PC-3 (cell line): ENCODE data around the gene SCN9A.
A peak's percentile ranks its signal among the peaks of the same experiment; 100 is the strongest.

Experiments
- EZH2phosphoT487 ChIP-seq: fragments of 300-600 bp; sonication (generic); IDR thresholded peaks from 2 replicates; pipeline ENCODE4 v1.6.1; 2018; ENCODE audit warnings: mild to moderate bottlenecking, antibody characterized with exemption, low read length, borderline replicate concordance
- TF ChIP-seq, protein P1 (sequence below): fragments of 300-600 bp; sonication (generic); conservative IDR thresholded peaks from 2 replicates; pipeline ENCODE4 v1.5.1; 2017; ENCODE audit warnings: antibody characterized with exemption, low read depth, mild to moderate bottlenecking, low read length

DNA sequence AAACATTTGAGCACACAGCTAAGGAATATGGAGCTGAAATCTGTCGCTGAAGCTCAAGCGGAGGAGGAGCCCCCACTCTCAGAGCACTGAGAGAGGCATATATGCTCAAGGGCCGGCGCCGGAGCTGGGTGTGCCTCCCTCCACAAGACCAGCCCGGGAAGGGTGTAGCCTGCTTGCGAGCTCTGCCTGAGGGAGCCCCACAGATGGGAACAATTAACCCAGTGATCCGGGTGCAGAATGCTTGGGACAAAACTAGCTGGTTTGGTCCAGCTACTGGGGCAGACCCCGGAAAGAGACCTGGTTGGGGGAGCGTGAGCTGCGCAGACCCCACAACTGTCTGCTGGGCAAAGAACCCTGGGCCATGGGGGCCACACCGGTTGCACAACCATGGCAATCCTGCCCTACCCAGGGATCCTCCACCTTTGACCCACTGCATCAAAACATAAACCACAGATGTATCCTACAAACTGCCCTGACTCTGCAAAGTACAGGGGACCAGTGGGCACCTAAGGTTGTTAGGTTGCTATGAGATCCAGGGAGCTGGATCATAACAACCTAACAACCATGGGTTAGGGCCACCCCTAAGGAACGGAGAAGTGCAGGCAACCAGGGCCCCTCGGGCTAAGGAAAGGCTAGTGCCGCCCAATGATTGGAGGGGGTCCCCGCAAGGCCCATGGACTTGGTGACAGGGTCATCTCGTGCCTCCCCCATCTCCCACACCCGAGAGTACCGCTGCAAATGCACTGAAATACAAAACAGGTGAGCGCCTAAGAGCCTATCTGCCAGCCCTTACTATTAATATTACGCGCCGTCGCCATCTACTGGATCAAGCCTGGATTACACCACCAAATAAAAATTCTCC, 194.6 kb downstream of the SCN9A start:
- TF ChIP-seq EZH2phosphoT487 = no peak
- TF ChIP-seq, protein P1, sequence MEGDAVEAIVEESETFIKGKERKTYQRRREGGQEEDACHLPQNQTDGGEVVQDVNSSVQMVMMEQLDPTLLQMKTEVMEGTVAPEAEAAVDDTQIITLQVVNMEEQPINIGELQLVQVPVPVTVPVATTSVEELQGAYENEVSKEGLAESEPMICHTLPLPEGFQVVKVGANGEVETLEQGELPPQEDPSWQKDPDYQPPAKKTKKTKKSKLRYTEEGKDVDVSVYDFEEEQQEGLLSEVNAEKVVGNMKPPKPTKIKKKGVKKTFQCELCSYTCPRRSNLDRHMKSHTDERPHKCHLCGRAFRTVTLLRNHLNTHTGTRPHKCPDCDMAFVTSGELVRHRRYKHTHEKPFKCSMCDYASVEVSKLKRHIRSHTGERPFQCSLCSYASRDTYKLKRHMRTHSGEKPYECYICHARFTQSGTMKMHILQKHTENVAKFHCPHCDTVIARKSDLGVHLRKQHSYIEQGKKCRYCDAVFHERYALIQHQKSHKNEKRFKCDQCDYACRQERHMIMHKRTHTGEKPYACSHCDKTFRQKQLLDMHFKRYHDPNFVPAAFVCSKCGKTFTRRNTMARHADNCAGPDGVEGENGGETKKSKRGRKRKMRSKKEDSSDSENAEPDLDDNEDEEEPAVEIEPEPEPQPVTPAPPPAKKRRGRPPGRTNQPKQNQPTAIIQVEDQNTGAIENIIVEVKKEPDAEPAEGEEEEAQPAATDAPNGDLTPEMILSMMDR = peak; percentile 88
